ENCODE data around the gene HDGFL1. TPM values are rescaled to one million over a fixed set of nuclear protein-coding genes. Genes with fewer than 3 reads are reported as not detected.

HDGFL1 gene
- total RNA-seq, 1 donor from 2014 or later: not detected

GRCh38 chr6:22536122-22536521 lies 33.2 kb upstream of the HDGFL1 start:
- TF ChIP-seq CTCF (IDR thresholded peaks at IDR 0.05) (no peak), POLR2AphosphoS5 (IDR thresholded peaks at IDR 0.05; ENCODE audit: insufficient read depth in 1 of 2, low read depth in 1 of 2) (no peak), POLR2A (IDR thresholded peaks at IDR 0.05) (no peak)
- Histone ChIP-seq H3K9me3 (no peaks in the 10 kb centered on the region), H3K27ac (no peak overlapping the region), H3K4me3 (no peak overlapping the region), H3K36me3 (no peaks in the 10 kb centered on the region), H3K27me3 (no peaks in the 10 kb centered on the region), H3K4me1 (no peaks in the 10 kb centered on the region)
- no peak for DNase-seq (ENCODE audit: extremely low spot score in 2 of 2)
- intact Hi-C loops (cut with DNase I): no loop called here

GRCh38 chr6:22544476-22544875 lies 24.9 kb upstream of the HDGFL1 start:
- no peaks in the 10 kb centered on the region for H3K36me3 ChIP-seq
- H3K4me1 ChIP-seq: no peaks in the 10 kb centered on the region
- no peak for DNase-seq (ENCODE audit: extremely low spot score in 2 of 2)
- intact Hi-C loops (cut with DNase I): no loop called here
- H3K4me3 ChIP-seq: no peak overlapping the region
- TF ChIP-seq POLR2AphosphoS5 (IDR thresholded peaks at IDR 0.05; ENCODE audit: insufficient read depth in 1 of 2, low read depth in 1 of 2): no peak
- no peak for TF ChIP-seq CTCF (IDR thresholded peaks at IDR 0.05)
- no peaks in the 10 kb centered on the region for H3K27me3 ChIP-seq
- H3K9me3 ChIP-seq: no peaks in the 10 kb centered on the region
- H3K27ac ChIP-seq: no peak overlapping the region

GRCh38 chr6:22545051-22545450 lies 24.3 kb upstream of the HDGFL1 start:
- Histone ChIP-seq H3K4me3 (no peak overlapping the region), H3K27me3 (no peaks in the 10 kb centered on the region), H3K4me1 (no peaks in the 10 kb centered on the region), H3K27ac (no peak overlapping the region), H3K36me3 (no peaks in the 10 kb centered on the region), H3K9me3 (no peaks in the 10 kb centered on the region)
- no peak for DNase-seq (ENCODE audit: extremely low spot score in 2 of 2)
- no peak for TF ChIP-seq CTCF (IDR thresholded peaks at IDR 0.05)
- no peak for TF ChIP-seq POLR2AphosphoS5 (IDR thresholded peaks at IDR 0.05; ENCODE audit: insufficient read depth in 1 of 2, low read depth in 1 of 2)
- no peak for TF ChIP-seq POLR2A (IDR thresholded peaks at IDR 0.05)
- intact Hi-C loops (cut with DNase I): no loop called here

GRCh38 chr6:22546236-22546635 lies 23.1 kb upstream of the HDGFL1 start:
- H3K4me3 ChIP-seq: no peak overlapping the region
- no peak for DNase-seq (ENCODE audit: extremely low spot score in 2 of 2)
- intact Hi-C loops (cut with DNase I): no loop called here
- no peaks in the 10 kb centered on the region for H3K27me3 ChIP-seq
- H3K27ac ChIP-seq: no peak overlapping the region
- H3K9me3 ChIP-seq: no peaks in the 10 kb centered on the region
- no peaks in the 10 kb centered on the region for H3K4me1 ChIP-seq
- TF ChIP-seq CTCF (IDR thresholded peaks at IDR 0.05) (no peak), POLR2AphosphoS5 (IDR thresholded peaks at IDR 0.05; ENCODE audit: insufficient read depth in 1 of 2, low read depth in 1 of 2) (no peak), POLR2A (IDR thresholded peaks at IDR 0.05) (no peak)
- H3K36me3 ChIP-seq: no peaks in the 10 kb centered on the region

- TF ChIP-seq CTCF (IDR thresholded peaks at IDR 0.05) (no peak), POLR2A (IDR thresholded peaks at IDR 0.05) (no peak), POLR2AphosphoS5 (IDR thresholded peaks at IDR 0.05; ENCODE audit: insufficient read depth in 1 of 2, low read depth in 1 of 2) (no peak)
These were observed 18.2 kb upstream of the HDGFL1 start for GRCh38 chr6:22550971-22551670.

More at GRCh38 chr6:22550971-22551670, 18.2 kb upstream of the HDGFL1 start:
- H3K27me3 ChIP-seq: no peaks in the 10 kb centered on the region
- intact Hi-C loops (cut with DNase I): no loop called here
- no peak overlapping the region for H3K27ac ChIP-seq
- H3K9me3 ChIP-seq: no peaks in the 10 kb centered on the region
- H3K4me1 ChIP-seq: peaks cover 2% of the 10 kb centered on the region
- H3K36me3 ChIP-seq: no peaks in the 10 kb centered on the region
- DNase-seq (ENCODE audit: extremely low spot score in 2 of 2): no peak
- no peak overlapping the region for H3K4me3 ChIP-seq

Data from vagina (tissue), 2 donors.